ENCODE measurements around the gene DCDC2. TPM values are rescaled to one million over a fixed set of nuclear protein-coding genes. Genes with fewer than 3 reads are reported as not detected.
"Not testable (repeated sequence)": the region's sequence is repeated elsewhere in the genome, so short reads cannot be mapped to it uniquely, and the experiment has no call there.

The DCDC2 gene
- total RNA-seq = 33.8 TPM

DNA sequence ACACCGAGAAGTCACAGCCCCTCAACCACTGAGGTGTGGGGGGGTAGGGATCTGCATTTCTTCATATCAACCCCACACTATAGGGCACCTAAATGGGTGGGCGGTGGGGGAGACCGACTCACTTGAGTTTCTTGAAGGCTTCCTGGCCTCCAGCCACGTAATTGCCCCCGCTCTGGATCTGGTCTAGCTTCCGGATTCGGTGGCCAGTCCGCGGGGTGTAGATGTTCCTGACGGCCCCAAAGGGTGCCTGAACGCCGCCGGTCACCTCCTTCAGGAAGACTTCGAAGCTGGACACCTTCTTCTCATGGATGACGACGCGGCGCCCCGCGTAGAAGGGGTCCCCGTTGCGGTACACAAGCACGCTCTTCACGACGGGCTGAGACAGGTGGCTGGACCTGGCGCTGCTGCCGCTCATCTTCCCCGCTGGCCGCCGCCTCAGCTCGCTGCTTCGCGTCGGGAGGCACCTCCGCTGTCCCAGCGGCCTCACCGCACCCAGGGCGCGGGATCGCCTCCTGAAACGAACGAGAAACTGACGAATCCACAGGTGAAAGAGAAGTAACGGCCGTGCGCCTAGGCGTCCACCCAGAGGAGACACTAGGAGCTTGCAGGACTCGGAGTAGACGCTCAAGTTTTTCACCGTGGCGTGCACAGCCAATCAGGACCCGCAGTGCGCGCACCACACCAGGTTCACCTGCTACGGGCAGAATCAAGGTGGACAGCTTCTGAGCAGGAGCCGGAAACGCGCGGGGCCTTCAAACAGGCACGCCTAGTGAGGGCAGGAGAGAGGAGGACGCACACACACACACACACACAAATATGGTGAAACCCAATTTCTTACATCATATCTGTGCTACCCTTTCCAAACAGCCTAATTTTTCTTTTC is at the start of gene DCDC2:
Gene DCDC2 (minus strand): TSS at position 724 of the 883 bp plus-strand sequence. CDS start 309 bp downstream, at position 415.
- DNase-seq (ENCODE audit: low spot score) = peak; percentile 91

- no peak for DNase-seq (ENCODE audit: low spot score)
These were observed 47.4 kb upstream of the DCDC2 start for GRCh38 chr6:24405262-24405661.

- no peak for DNase-seq (ENCODE audit: low spot score)
These were observed 45.6 kb upstream of the DCDC2 start for GRCh38 chr6:24403501-24403824.

- peak; percentile 92 for DNase-seq (ENCODE audit: low spot score)
These were observed 45.0 kb upstream of the DCDC2 start, which contains the start of gene MRS2 for GRCh38 chr6:24402697-24403500. MRS2 (plus strand) TSS chr6:24402936; CDS start chr6:24403047, 111 bp downstream.

DNA sequence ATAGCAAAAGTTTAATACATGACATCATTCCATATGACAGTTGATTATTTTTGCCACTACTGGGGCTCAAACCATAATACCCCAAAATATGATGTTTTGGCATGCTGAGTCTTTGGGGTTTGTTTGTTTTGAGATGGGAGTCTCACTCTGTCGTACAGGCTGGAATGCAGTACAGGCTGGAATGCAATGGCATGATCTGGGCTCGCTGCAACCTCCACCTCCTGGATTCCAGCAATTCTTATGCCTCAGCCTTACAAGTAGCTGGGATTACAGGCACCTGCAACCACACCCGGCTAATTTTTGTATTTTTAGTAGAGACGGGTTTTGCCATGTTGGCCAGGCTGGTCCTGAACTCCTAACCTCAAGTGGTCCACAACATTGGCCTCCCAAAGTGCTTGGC is 43.6 kb upstream of the DCDC2 start:
- DNase-seq (ENCODE audit: low spot score) = no peak

DNA sequence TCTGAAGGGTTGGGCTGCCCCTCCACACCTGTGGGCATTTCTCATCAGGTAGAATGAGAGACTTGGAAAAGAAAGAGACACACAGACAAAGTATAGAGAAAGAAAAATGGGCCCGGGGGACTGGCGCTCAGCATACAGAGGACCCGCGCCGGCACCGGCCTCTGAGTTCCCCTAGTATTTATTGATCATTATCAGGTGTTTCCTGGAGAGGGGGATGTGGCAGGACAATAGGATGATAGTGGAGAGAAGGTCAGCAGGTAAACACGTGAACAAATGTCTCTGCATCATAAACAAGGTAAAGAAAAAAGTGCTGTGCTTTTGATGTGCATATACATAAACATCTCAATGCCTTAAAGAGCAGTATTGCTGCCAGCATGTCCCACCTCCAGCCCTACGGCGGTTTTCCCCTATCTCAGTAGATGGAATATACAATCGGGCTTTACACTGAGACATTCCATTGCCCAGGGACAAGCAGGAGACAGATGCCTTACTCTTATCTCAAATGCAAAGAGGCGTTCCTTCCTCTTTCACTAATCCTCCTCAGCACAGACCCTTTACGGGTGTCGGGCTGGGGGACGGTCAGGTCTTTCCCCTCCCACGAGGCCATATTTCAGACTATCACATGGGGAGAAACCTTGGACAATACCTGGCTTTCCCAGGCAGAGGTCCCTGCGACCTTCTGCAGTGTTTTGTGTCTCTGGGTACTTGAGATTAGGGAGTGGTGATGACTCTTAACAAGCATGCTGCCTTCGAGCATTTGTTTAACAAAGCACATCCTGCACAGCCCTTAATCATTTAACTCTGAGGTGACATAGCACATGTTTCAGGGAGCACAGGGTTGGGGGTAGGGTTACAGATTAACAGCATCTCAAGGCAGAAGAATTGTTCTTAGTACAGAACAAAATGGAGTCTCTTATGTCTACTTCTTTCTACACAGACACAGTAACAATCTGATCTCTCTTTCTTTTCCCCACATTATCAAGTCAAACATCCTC is 42.5 kb upstream of the DCDC2 start:
- DNase-seq (ENCODE audit: low spot score) = not testable (repeated sequence)

- no peak for DNase-seq (ENCODE audit: low spot score)
These were observed 39.8 kb upstream of the DCDC2 start for GRCh38 chr6:24397631-24398030.

- no peak for DNase-seq (ENCODE audit: low spot score)
These were observed 39.0 kb upstream of the DCDC2 start for GRCh38 chr6:24396824-24397223.

DNA sequence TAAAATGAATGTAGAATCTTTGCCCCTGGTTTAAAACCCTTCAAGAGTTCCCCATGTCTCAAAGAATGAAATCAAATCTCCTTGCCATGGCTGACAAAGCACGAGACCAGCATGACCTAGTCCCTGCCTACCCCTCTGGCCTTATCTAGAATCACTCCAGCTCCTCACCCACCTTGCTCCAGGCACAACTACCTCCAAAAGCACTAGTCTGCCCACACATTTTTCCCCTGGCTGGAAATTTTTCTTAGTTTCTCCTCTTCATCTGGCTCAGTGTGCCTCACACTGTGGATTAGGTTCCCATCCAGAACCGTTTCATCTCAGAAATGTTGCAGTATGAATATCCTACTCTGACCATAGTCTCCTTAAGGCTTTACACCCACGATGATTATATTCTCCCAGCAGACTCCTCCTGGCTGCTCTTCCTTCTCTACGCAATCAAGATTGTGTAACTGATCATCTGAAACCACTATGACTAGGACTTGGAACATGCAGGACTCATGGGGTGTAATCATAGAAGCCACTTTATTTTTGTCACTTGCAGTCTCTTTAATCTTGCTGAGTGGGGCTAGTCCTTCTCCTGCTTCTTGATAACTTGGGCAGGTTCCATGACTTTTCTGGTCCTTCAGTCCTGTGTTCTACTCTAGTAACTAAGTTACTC is 37.0 kb upstream of the DCDC2 start:
- no peak for DNase-seq (ENCODE audit: low spot score)

DNA sequence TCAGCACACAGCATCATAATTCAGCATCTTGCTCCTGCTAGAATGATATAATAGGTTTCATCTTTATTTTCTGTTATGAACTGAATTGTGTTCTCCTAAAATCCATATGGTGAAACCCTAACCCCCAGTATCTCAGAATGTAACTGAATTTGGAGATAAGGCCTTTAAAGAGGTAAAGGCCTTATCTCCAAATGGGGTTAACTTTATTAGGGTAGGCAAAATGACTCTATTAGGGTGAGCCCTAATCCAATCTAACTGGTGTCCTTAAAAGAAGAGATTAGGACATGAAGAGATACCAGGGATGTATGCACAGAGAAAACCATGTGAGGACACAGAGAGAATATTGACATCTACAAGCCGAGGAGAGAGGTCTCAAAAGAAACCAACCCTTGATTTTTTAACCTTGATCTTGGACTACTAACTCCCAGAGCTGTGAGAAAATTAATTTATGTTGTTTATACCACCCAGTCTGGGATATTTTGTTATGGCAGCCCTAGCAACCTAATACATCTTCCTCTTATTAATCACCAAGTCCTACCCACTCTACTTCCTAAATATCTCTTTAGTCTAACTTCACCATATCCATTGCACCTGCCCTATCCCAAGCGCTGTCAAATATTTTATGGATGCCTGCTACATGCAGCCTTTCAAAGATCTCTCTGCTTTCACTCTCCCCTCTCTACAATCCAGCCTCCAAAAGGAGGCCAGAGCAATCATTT is 36.4 kb upstream of the DCDC2 start:
- DNase-seq (ENCODE audit: low spot score) = no peak

- DNase-seq (ENCODE audit: low spot score) = no peak
These were observed 34.0 kb upstream of the DCDC2 start for GRCh38 chr6:24391756-24392405.

- DNase-seq (ENCODE audit: low spot score) = no peak
These were observed 33.3 kb upstream of the DCDC2 start for GRCh38 chr6:24391208-24391607.

GRCh38 chr6:24387818-24388217 is 30.0 kb upstream of the DCDC2 start:
- no peak for DNase-seq (ENCODE audit: low spot score)

GRCh38 chr6:24385536-24386269 is 27.8 kb upstream of the DCDC2 start:
- DNase-seq (ENCODE audit: low spot score) = peak; percentile 20

DNA sequence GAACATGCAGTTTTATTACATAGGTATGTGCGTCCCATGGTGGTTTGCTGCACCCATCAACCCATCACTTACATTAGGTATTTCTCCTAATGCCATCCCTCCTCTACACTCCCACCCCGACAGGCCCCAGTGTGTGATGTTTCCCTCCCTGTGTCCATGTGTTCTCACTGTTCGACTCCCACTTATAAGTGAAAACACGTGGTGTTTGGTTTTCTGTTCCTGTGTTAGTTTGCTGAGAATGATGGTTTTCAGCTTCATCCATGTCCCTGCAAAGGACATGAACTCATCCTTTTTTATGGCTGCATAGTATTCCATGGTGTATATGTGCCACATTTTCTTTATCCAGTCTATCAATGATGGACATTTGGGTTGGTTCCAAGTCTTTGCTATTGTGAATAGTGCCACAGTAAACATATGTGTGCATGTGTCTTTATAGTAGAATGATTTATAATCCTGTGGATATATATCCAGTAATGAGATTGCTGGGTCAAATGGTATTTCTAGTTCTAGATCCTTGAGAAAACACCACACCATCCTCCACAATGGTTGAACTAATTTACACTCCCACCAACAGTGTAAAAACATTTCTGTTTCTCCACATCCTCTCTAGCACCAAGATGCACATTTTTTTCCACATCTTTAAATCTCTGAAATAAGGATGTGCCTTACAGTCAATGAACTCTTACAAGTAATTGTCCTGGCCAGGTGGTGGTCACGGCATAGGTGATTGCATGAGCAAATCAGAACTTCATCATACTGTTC is 26.7 kb upstream of the DCDC2 start:
- DNase-seq (ENCODE audit: low spot score) = not testable (repeated sequence)

DNA sequence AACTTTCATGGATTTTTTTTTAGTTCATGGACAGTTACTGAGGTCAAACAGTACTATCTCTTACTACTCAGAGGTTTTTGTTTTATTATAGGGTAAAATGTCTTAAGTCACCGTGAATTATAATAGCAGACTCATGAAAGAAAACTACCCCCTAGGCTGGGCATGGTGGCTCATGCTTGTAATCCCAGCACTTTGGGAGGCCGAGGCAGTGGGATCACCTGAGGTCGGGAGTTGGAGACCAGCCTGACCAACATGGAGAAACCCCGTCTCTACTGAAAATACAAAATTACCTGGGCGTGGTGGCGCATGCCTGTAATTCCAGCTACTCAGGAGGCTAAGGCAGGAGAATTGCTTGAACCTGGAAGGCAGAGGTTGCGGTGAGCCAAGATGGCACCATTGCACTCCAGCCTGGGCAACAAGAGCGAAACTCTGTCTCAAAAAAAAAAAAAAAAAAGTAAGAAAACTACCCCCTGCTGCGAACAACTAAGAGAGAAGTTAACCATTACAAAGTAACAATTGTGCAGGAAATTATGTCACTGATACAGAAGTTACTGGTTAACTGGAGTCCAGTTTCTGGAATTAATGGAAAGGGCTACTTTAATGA is 25.1 kb upstream of the DCDC2 start:
- not testable (repeated sequence) for DNase-seq (ENCODE audit: low spot score)

- DNase-seq (ENCODE audit: low spot score) = no peak
These were observed 24.3 kb upstream of the DCDC2 start for GRCh38 chr6:24382220-24382540.

All from mucosa of gallbladder (tissue), 1 donor.